ENCODE data around the gene RPTOR.

The RPTOR gene

DNA sequence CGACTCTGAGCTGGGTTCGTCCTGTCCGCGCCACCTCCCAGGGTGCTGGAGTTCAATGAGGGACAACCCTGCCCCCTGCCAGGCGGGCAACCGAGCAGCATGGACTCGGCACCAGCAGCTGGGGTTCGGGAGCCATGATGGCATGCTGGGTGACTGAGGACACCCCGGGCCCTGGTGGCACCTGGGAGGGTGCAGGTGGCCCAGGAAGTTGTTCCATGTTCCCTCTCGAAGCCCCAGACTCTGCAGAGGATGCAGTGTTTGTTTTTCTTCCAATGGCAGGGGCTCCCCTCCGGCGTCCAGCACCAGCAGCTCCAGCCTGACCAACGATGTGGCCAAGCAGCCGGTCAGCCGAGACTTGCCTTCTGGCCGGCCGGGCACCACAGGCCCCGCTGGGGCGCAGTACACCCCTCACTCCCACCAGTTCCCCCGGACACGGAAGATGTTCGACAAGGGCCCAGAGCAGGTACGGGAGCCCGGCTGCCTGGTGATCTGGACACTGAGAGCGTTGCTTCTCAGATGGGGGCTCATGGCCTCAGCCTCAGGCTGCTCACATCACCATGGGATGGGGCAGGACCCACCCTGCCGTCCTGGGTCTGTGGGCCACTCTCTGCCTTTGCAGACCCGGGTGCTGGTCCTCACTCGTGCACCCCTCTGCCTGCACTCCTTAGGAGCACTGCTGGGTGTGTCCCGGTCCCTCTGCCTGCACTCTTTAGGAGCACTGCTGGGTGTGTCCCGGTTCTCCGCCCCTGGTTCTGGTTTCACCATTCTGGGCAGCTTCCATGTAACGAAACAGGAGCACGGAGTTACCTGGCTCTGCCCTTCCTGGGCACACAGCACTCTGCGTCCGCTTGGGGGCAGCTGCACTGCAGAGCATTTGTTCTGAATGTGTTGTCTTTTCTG is 378.8 kb downstream of the RPTOR start:
- no peak overlapping the region for H3K4me3 ChIP-seq (replicated peaks; ENCODE audit: insufficient read depth, low read length)
- no peak overlapping the region for H3K27ac ChIP-seq (replicated peaks)
- TF ChIP-seq SPI1 (IDR thresholded peaks at IDR 0.05; ENCODE audit: borderline replicate concordance, low read depth), result no peak
- no peak for TF ChIP-seq POLR2AphosphoS5 (IDR thresholded peaks at IDR 0.05; ENCODE audit: low read depth)
- TF ChIP-seq, protein P1, sequence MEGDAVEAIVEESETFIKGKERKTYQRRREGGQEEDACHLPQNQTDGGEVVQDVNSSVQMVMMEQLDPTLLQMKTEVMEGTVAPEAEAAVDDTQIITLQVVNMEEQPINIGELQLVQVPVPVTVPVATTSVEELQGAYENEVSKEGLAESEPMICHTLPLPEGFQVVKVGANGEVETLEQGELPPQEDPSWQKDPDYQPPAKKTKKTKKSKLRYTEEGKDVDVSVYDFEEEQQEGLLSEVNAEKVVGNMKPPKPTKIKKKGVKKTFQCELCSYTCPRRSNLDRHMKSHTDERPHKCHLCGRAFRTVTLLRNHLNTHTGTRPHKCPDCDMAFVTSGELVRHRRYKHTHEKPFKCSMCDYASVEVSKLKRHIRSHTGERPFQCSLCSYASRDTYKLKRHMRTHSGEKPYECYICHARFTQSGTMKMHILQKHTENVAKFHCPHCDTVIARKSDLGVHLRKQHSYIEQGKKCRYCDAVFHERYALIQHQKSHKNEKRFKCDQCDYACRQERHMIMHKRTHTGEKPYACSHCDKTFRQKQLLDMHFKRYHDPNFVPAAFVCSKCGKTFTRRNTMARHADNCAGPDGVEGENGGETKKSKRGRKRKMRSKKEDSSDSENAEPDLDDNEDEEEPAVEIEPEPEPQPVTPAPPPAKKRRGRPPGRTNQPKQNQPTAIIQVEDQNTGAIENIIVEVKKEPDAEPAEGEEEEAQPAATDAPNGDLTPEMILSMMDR (IDR thresholded peaks at IDR 0.05; ENCODE audit: insufficient read depth, low read length), result no peak
- TF ChIP-seq, protein P2, sequence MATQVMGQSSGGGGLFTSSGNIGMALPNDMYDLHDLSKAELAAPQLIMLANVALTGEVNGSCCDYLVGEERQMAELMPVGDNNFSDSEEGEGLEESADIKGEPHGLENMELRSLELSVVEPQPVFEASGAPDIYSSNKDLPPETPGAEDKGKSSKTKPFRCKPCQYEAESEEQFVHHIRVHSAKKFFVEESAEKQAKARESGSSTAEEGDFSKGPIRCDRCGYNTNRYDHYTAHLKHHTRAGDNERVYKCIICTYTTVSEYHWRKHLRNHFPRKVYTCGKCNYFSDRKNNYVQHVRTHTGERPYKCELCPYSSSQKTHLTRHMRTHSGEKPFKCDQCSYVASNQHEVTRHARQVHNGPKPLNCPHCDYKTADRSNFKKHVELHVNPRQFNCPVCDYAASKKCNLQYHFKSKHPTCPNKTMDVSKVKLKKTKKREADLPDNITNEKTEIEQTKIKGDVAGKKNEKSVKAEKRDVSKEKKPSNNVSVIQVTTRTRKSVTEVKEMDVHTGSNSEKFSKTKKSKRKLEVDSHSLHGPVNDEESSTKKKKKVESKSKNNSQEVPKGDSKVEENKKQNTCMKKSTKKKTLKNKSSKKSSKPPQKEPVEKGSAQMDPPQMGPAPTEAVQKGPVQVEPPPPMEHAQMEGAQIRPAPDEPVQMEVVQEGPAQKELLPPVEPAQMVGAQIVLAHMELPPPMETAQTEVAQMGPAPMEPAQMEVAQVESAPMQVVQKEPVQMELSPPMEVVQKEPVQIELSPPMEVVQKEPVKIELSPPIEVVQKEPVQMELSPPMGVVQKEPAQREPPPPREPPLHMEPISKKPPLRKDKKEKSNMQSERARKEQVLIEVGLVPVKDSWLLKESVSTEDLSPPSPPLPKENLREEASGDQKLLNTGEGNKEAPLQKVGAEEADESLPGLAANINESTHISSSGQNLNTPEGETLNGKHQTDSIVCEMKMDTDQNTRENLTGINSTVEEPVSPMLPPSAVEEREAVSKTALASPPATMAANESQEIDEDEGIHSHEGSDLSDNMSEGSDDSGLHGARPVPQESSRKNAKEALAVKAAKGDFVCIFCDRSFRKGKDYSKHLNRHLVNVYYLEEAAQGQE (IDR thresholded peaks at IDR 0.05; ENCODE audit: insufficient replicate concordance, low read depth), result no peak
- TF ChIP-seq GABPA (IDR thresholded peaks at IDR 0.05; ENCODE audit: low read depth), result no peak
- DNase-seq (ENCODE audit: low read depth in 1 of 2, low spot score in 1 of 2), result no peak
- H3K27me3 ChIP-seq (ENCODE audit: insufficient read depth, poor library complexity, severe bottlenecking), result no peaks in the 10 kb centered on the region

DNA sequence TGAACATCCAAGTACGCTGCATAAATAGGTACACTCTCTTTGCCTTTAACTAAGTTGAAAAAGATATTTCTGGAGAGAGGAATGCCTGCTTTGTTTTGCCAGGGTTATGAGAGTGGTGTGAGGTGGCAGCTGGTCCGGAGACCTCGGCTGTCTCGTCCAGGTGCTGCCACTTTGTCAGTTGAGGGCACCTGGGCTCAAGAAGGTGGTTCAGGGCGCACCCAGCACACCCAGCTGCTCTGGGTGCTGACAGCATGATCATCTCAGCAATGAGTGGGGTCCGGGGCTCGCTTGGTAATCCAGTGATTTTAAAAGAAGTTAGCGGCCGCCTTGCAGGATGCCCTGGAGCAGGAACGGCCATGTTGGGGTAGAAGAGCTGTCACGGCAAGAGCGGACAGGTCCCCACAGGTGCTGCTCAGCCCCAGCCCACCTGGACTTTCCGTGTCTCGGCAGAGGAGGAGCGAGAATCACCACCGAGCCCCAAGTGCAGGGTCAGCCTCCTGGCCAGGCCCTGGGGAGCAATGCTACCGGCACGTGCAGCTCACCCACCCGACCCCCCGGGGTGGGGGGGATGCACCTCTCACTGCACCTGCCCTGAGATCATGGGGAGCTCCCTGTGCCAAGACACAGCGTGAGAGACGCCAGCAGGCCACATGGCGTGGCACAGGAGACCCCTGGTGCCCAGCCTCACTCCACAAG is 379.6 kb downstream of the RPTOR start:
- H3K27me3 ChIP-seq (ENCODE audit: insufficient read depth, poor library complexity, severe bottlenecking), result no peaks in the 10 kb centered on the region
- TF ChIP-seq, protein P1 (IDR thresholded peaks at IDR 0.05; ENCODE audit: insufficient read depth, low read length), result no peak
- TF ChIP-seq, protein P2 (IDR thresholded peaks at IDR 0.05; ENCODE audit: insufficient replicate concordance, low read depth), result no peak
- no peak for TF ChIP-seq POLR2AphosphoS5 (IDR thresholded peaks at IDR 0.05; ENCODE audit: low read depth)
- no peak for TF ChIP-seq SPI1 (IDR thresholded peaks at IDR 0.05; ENCODE audit: borderline replicate concordance, low read depth)
- TF ChIP-seq GABPA (IDR thresholded peaks at IDR 0.05; ENCODE audit: low read depth), result no peak
- H3K4me3 ChIP-seq (replicated peaks; ENCODE audit: insufficient read depth, low read length), result no peak overlapping the region
- no peak for DNase-seq (ENCODE audit: low read depth in 1 of 2, low spot score in 1 of 2)
- H3K27ac ChIP-seq (replicated peaks), result no peak overlapping the region

DNA sequence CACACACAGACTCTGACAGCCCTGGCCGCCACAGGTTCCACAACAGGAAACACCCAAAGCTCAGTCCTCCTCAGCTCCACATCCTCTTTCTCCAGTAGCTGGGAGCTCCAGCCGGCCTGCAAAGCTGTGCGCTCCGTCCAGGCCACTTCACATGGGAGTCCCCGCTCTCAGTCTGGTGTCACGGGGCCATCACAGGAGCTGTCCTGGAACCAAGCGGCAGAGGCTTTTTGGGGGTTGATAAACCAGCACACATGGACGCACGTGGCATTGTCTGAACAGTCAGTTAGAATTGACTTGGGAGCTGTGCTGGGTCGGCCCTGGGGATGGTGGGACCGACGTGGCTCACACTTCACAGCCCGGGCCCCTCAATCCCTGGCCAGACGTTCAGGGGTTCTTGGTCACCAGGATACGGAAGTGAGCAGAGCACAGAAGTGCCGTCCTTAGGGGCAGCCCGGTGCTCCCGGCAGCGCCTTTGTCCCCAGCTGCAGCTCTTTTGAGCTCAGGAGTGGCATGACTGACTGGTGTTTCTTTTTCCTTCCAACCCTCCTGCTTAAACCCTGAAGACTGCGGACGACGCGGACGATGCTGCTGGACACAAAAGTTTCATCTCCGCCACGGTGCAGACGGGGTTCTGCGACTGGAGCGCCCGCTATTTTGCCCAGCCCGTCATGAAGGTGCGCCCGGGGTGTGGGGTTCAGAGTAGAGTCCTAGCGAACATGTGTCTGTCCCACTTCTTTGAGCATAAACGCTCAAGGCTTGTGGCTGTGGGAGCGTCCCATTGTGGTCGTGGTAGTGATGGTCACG is 380.4 kb downstream of the RPTOR start:
- H3K27me3 ChIP-seq (ENCODE audit: insufficient read depth, poor library complexity, severe bottlenecking), result no peaks in the 10 kb centered on the region
- H3K27ac ChIP-seq (replicated peaks), result no peak overlapping the region
- DNase-seq (ENCODE audit: low read depth in 1 of 2, low spot score in 1 of 2), result no peak
- TF ChIP-seq, protein P2 (IDR thresholded peaks at IDR 0.05; ENCODE audit: insufficient replicate concordance, low read depth), result no peak
- TF ChIP-seq, protein P1 (IDR thresholded peaks at IDR 0.05; ENCODE audit: insufficient read depth, low read length), result no peak
- TF ChIP-seq SPI1 (IDR thresholded peaks at IDR 0.05; ENCODE audit: borderline replicate concordance, low read depth) (no peak), GABPA (IDR thresholded peaks at IDR 0.05; ENCODE audit: low read depth) (no peak), POLR2AphosphoS5 (IDR thresholded peaks at IDR 0.05; ENCODE audit: low read depth) (no peak)
- H3K4me3 ChIP-seq (replicated peaks; ENCODE audit: insufficient read depth, low read length), result no peak overlapping the region
